A673 (cell line): Measurements from ENCODE around the gene PSME4.

Experiments
- CTCF ChIP-seq: fragments of 300-800, 200-600 bp; sonication (generic); conservative IDR thresholded peaks from 2 replicates; pipeline ENCODE4 v1.5.1; 2017; ENCODE audit warnings: low read depth, mild to moderate bottlenecking, antibody characterized with exemption, low read length, moderate library complexity, mixed read lengths
- EZH2 ChIP-seq: fragments of 200-600 bp; sonication (generic); IDR thresholded peaks from 2 replicates; pipeline ENCODE4 v1.6.1; 2017; ENCODE audit warnings: borderline replicate concordance, low read depth, mild to moderate bottlenecking, mixed read lengths, antibody characterized with exemption, low read length; ENCODE audit not compliant: poor library complexity, severe bottlenecking

- TF ChIP-seq CTCF, result no peak
- no peak for TF ChIP-seq EZH2
Observed at GRCh38 chr2:53865264-53865663, 105.5 kb downstream of the PSME4 start.
